Astrocyte (in vitro differentiated cells and primary cell): ENCODE results near the gene C16orf96. TPM values are rescaled to one million over a fixed set of nuclear protein-coding genes. Genes with fewer than 3 reads are reported as not detected.
A peak's percentile ranks its signal among the peaks of the same experiment; 100 is the strongest.

Experiments
- DNase-seq: peaks from one replicate; pipeline ENCODE4 v3.0.0-alpha.2; 2010; ENCODE audit warnings: low read depth
- FAIRE-seq: peaks from 2 replicates; lab custom pipeline; 2011; peaks lifted over from hg19 to GRCh38; lab: Jason Lieb, UNC
- H2AFZ ChIP-seq: 2 replicates; pipeline ENCODE4 v1.6.0; 2012; ENCODE audit warnings: low read depth, low read length, inconsistent platforms
- H3K27ac ChIP-seq: 2 replicates; pipeline ENCODE4 v1.5.1; 2011; ENCODE audit warnings: low read depth, low read length, inconsistent platforms
- H3K27me3 ChIP-seq: 2 replicates; pipeline ENCODE4 v1.6.0; 2011; ENCODE audit warnings: low read length, inconsistent platforms; ENCODE audit not compliant: insufficient read depth
- H3K36me3 ChIP-seq: 2 replicates; pipeline ENCODE4 v1.5.1; 2011; ENCODE audit warnings: low read length, inconsistent platforms; ENCODE audit not compliant: insufficient read depth
- H3K4me1 ChIP-seq: 2 replicates; pipeline ENCODE4 v1.5.1; 2011; ENCODE audit warnings: low read length, inconsistent platforms; ENCODE audit not compliant: insufficient read depth
- H3K4me2 ChIP-seq: 2 replicates; pipeline ENCODE4 v1.6.0; 2012; ENCODE audit warnings: low read length, inconsistent platforms
- H3K4me3 ChIP-seq: 2 replicates; pipeline ENCODE4 v1.5.1; 2011; ENCODE audit warnings: low read depth, mild to moderate bottlenecking, low read length, inconsistent platforms; ENCODE audit not compliant: insufficient read depth
- H3K79me2 ChIP-seq: 2 replicates; pipeline ENCODE4 v1.6.0; 2012; ENCODE audit warnings: mild to moderate bottlenecking, low read length, inconsistent platforms; ENCODE audit not compliant: insufficient read depth
- H3K9ac ChIP-seq: 2 replicates; pipeline ENCODE4 v1.6.0; 2012; ENCODE audit warnings: mild to moderate bottlenecking, low read length, inconsistent platforms
- H3K9me3 ChIP-seq: 2 replicates; pipeline ENCODE4 v1.5.1; 2012; ENCODE audit warnings: low read depth, mild to moderate bottlenecking, low read length, inconsistent platforms; ENCODE audit not compliant: insufficient read depth
- H4K20me1 ChIP-seq: 2 replicates; pipeline ENCODE4 v1.6.0; 2012; ENCODE audit warnings: low read length, inconsistent platforms; ENCODE audit not compliant: insufficient read depth
- H3K27ac Mint-ChIP-seq: one replicate; pipeline ENCODE4 v1.8.0; 2021; ENCODE audit warnings: mild to moderate bottlenecking, mixed read lengths; ENCODE audit not compliant: unreplicated experiment
- H3K27me3 Mint-ChIP-seq: one replicate; pipeline ENCODE4 v1.8.0; 2021; ENCODE audit warnings: low read depth, mixed read lengths; ENCODE audit not compliant: unreplicated experiment
- H3K36me3 Mint-ChIP-seq: one replicate; pipeline ENCODE4 v1.8.0; 2021; ENCODE audit warnings: low read depth, mixed read lengths; ENCODE audit not compliant: unreplicated experiment
- H3K4me1 Mint-ChIP-seq: one replicate; pipeline ENCODE4 v1.8.0; 2021; ENCODE audit warnings: low read depth, mixed read lengths; ENCODE audit not compliant: unreplicated experiment
- H3K4me3 Mint-ChIP-seq: one replicate; pipeline ENCODE4 v1.8.0; 2021; ENCODE audit warnings: mild to moderate bottlenecking, moderate library complexity, mixed read lengths; ENCODE audit not compliant: unreplicated experiment
- H3K9me3 Mint-ChIP-seq: one replicate; pipeline ENCODE4 v1.8.0; 2021; ENCODE audit warnings: mild to moderate bottlenecking, mixed read lengths; ENCODE audit not compliant: unreplicated experiment
- CTCF ChIP-seq: IDR thresholded peaks from 2 replicates; pipeline ENCODE4 v1.5.1; 2011; ENCODE audit warnings: low read depth, mild to moderate bottlenecking, inconsistent platforms, low read length, moderate library complexity; ENCODE audit not compliant: insufficient read depth
- EZH2 ChIP-seq: IDR thresholded peaks from 2 replicates; pipeline ENCODE4 v1.6.1; 2012; ENCODE audit warnings: mild to moderate bottlenecking, low read length, inconsistent platforms; ENCODE audit not compliant: insufficient read depth
- total RNA-seq: library from RNA; stranded (reverse); gene quantifications from 2 replicates; pipeline ENCODE4 v1.2.1, GENCODE V29; 2021

The C16orf96 gene
- total RNA-seq, 1 donor from 2014 or later, result 0.20 TPM

GRCh38 chr16:4612474-4612931 lies 56.4 kb downstream of the C16orf96 start:
- TF ChIP-seq EZH2 (no peak), CTCF (no peak)
- peaks cover 25% of the 10 kb centered on the region for H3K4me1 ChIP-seq
- Mint-ChIP-seq H3K36me3 (no peaks in the 10 kb centered on the region), H3K27ac (no peak overlapping the region), H3K4me3 (peak overlapping the region; percentile 88), H3K27me3 (no peaks in the 10 kb centered on the region), H3K9me3 (no peaks in the 10 kb centered on the region), H3K4me1 (peaks cover 2% of the 10 kb centered on the region)
- no peak overlapping the region for H3K9ac ChIP-seq
- H3K4me2 ChIP-seq, result peak overlapping the region; percentile 99
- peaks cover 55% of the 10 kb centered on the region for H3K79me2 ChIP-seq
- no peak overlapping the region for H3K27ac ChIP-seq
- H2AFZ ChIP-seq, result no peak overlapping the region
- H3K4me3 ChIP-seq, result no peak overlapping the region
- H4K20me1 ChIP-seq, result peaks cover 56% of the 10 kb centered on the region
- H3K36me3 ChIP-seq, result no peaks in the 10 kb centered on the region
- H3K9me3 ChIP-seq, result no peaks in the 10 kb centered on the region
- DNase-seq (no peak), FAIRE-seq (no peak)
- H3K27me3 ChIP-seq, result no peaks in the 10 kb centered on the region

DNA sequence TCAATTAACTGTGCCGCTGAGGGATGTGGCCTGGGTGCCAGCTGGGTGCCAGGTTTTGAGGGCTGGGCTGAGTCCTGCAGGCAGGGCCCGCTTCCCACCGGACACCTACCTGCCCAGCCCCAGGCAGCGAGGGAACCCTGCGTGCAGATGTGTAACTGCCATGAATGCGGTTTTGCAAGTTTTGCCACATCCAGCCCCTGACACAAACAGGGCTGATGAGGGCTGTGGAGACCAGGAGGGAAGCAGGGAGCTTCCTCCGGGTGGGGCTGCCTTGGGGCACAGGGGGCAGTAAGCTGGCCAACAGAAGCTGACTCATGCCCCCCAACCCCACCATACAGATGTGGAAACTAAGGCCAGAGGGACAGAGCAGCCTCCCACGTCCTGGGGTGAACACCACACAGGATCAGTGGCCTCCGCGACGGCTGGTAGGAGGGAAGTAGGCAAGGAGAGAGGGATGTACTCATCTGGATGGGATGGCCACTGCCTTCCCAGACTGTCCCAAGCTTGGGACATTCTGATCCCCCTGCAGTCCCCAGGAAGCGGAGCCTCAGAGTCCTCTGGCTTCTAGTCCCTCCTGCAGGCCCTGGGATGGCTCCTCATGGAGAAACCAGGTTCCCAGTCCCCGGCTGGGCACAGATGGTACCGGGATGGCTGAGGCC lies 57.0 kb downstream of the C16orf96 start:
- H3K79me2 ChIP-seq, result peaks cover 55% of the 10 kb centered on the region
- peak overlapping the region; percentile 26 for H3K27ac Mint-ChIP-seq
- H3K4me3 ChIP-seq, result peak overlapping the region; percentile 86
- no peaks in the 10 kb centered on the region for H3K36me3 Mint-ChIP-seq
- H3K27me3 ChIP-seq, result no peaks in the 10 kb centered on the region
- FAIRE-seq (no peak), DNase-seq (no peak)
- no peaks in the 10 kb centered on the region for H3K36me3 ChIP-seq
- no peak overlapping the region for H2AFZ ChIP-seq
- H3K9ac ChIP-seq, result peak overlapping the region; percentile 93
- peaks cover 2% of the 10 kb centered on the region for H3K4me1 Mint-ChIP-seq
- TF ChIP-seq CTCF (no peak), EZH2 (no peak)
- H3K9me3 ChIP-seq, result no peaks in the 10 kb centered on the region
- H3K27me3 Mint-ChIP-seq, result no peaks in the 10 kb centered on the region
- H3K4me3 Mint-ChIP-seq, result peak overlapping the region; percentile 88
- peak overlapping the region; percentile 99 for H3K4me2 ChIP-seq
- H3K9me3 Mint-ChIP-seq, result no peaks in the 10 kb centered on the region
- H3K27ac ChIP-seq, result no peak overlapping the region
- peaks cover 25% of the 10 kb centered on the region for H3K4me1 ChIP-seq
- H4K20me1 ChIP-seq, result peaks cover 50% of the 10 kb centered on the region
